ENCODE measurements around the gene LOXL4. TPM values are rescaled to one million over a fixed set of nuclear protein-coding genes. Genes with fewer than 3 reads are reported as not detected.

The LOXL4 gene
- total RNA-seq, 4 donors from 2014 or later = 0.85 to 1.7 (median 1.6) TPM; not detected in 1

GRCh38 chr10:98260350-98260749 lies 7.6 kb downstream of the LOXL4 start:
- no peak for TF ChIP-seq POLR2A (IDR thresholded peaks at IDR 0.05)
- no peak for TF ChIP-seq CTCF (IDR thresholded peaks at IDR 0.05)
- Histone ChIP-seq H3K4me1 (no peaks in the 10 kb centered on the region), H3K9me3 (no peaks in the 10 kb centered on the region), H3K27ac (no peak overlapping the region), H3K4me3 (no peak overlapping the region), H3K27me3 (no peaks in the 10 kb centered on the region), H3K36me3 (no peaks in the 10 kb centered on the region)
- no peak for DNase-seq

- H3K4me1 ChIP-seq = no peaks in the 10 kb centered on the region
- H3K9me3 ChIP-seq = no peaks in the 10 kb centered on the region
- no peak overlapping the region for H3K27ac ChIP-seq
- no peak for DNase-seq
- no peaks in the 10 kb centered on the region for H3K27me3 ChIP-seq
- H3K4me3 ChIP-seq = no peak overlapping the region
- TF ChIP-seq CTCF (IDR thresholded peaks at IDR 0.05) = no peak
- no peak for TF ChIP-seq POLR2A (IDR thresholded peaks at IDR 0.05)
- no peaks in the 10 kb centered on the region for H3K36me3 ChIP-seq
These were observed 8.2 kb downstream of the LOXL4 start for GRCh38 chr10:98259606-98260315.

- Histone ChIP-seq H3K9me3 (no peaks in the 10 kb centered on the region), H3K36me3 (no peaks in the 10 kb centered on the region), H3K4me1 (no peaks in the 10 kb centered on the region), H3K27ac (no peak overlapping the region), H3K4me3 (no peak overlapping the region), H3K27me3 (no peaks in the 10 kb centered on the region)
- DNase-seq = no peak
- TF ChIP-seq POLR2A (IDR thresholded peaks at IDR 0.05) = no peak
- no peak for TF ChIP-seq CTCF (IDR thresholded peaks at IDR 0.05)
These were observed 9.1 kb downstream of the LOXL4 start for GRCh38 chr10:98258683-98259454.

- Histone ChIP-seq H3K9me3 (no peaks in the 10 kb centered on the region), H3K4me1 (no peaks in the 10 kb centered on the region), H3K27me3 (no peaks in the 10 kb centered on the region), H3K4me3 (no peak overlapping the region), H3K36me3 (no peaks in the 10 kb centered on the region), H3K27ac (no peak overlapping the region)
- no peak for DNase-seq
- TF ChIP-seq POLR2A (IDR thresholded peaks at IDR 0.05) (no peak), CTCF (IDR thresholded peaks at IDR 0.05) (no peak)
These were observed 10.0 kb downstream of the LOXL4 start for GRCh38 chr10:98257961-98258360.

- no peak overlapping the region for H3K27ac ChIP-seq
- H3K4me3 ChIP-seq = no peak overlapping the region
- no peaks in the 10 kb centered on the region for H3K9me3 ChIP-seq
- H3K27me3 ChIP-seq = no peaks in the 10 kb centered on the region
- no peaks in the 10 kb centered on the region for H3K36me3 ChIP-seq
- DNase-seq = no peak
- TF ChIP-seq POLR2A (IDR thresholded peaks at IDR 0.05) = no peak
- no peak for TF ChIP-seq CTCF (IDR thresholded peaks at IDR 0.05)
- no peaks in the 10 kb centered on the region for H3K4me1 ChIP-seq
These were observed 10.8 kb downstream of the LOXL4 start for GRCh38 chr10:98257198-98257597.

All from Peyer's patch (tissue), 4 donors.